ENCODE results near the gene C1orf116. TPM values are rescaled to one million over a fixed set of nuclear protein-coding genes. Genes with fewer than 3 reads are reported as not detected.

C1orf116 gene
- total and polyA plus RNA-seq, 10 of the 15 experiments (the other 5 are each of a cell fraction or from before 2014, with no cell fraction given): 0.01 to 0.08 TPM; not detected in 8

GRCh38 chr1:207022996-207023679 lies 9.4 kb downstream of the C1orf116 start:
- H3K9ac ChIP-seq (ENCODE audit: control insufficient read depth, insufficient read depth, low read length): no peak overlapping the region
- ChIA-PET CTCF (interaction anchor here (0.6 to 1.0 kb wide), 3 partner anchors 17 to 478 kb away, joined by 3 to 4 read pairs (median 3); no protein-coding TSS in a partner anchor), POLR2A (no interaction called here), RAD21 (ENCODE audit: unreplicated experiment) (no interaction called here), SMC1A (ENCODE audit: uncharacterized antibody, unreplicated experiment) (interaction anchor here (1.0 to 1.1 kb wide), 2 partner anchors 11 to 127 kb away, joined by 3 read pairs; no protein-coding TSS in a partner anchor)
- no TSS peak for BruUV-seq (replicated peaks)
- no peak overlapping the region for H3K4me3 ChIP-seq
- H3K36me3 ChIP-seq (ENCODE audit: control insufficient read depth in 2 of 2, insufficient read depth in 2 of 2, low read length in 1 of 2): no peaks in the 10 kb centered on the region
- H3K4me1 ChIP-seq (ENCODE audit: control insufficient read depth, insufficient read depth, low read length): no peaks in the 10 kb centered on the region
- no peaks in the 10 kb centered on the region for H3K79me2 ChIP-seq (ENCODE audit: control insufficient read depth, insufficient read depth, low read length)
- H3K27ac ChIP-seq (ENCODE audit: control insufficient read depth, insufficient read depth): no peak overlapping the region
- H3K9me3 ChIP-seq (replicated peaks; ENCODE audit: control insufficient read depth, insufficient read depth, low read length): no peaks in the 10 kb centered on the region
- FAIRE-seq (no peak), DNase-seq (ENCODE audit: low read depth, low spot score) (no peak), ATAC-seq (no peak)
- intact Hi-C loops (cut with micrococcal nuclease; ENCODE audit: unreplicated experiment): no loop called here
- H4K20me1 ChIP-seq (ENCODE audit: control insufficient read depth, insufficient read depth): no peaks in the 10 kb centered on the region
- TF ChIP-seq CHD1 (IDR thresholded peaks at IDR 0.05; ENCODE audit: low read depth, low read length) (no peak), IKZF1 (conservative IDR thresholded peaks at IDR 0.05) (no peak), RELA (IDR thresholded peaks at IDR 0.05; ENCODE audit: borderline replicate concordance, partially characterized antibody) (no peak), SMC3 (IDR thresholded peaks at IDR 0.05; ENCODE audit: borderline replicate concordance, low read length) (no peak), ASH2L (IDR thresholded peaks at IDR 0.05; ENCODE audit: borderline replicate concordance, low read depth) (no peak), KLF5 (IDR thresholded peaks at IDR 0.05; ENCODE audit: partially characterized antibody) (no peak), ZNF217 (IDR thresholded peaks at IDR 0.05) (no peak), IRF4 (IDR thresholded peaks at IDR 0.05; ENCODE audit: low read depth, low read length) (no peak), MXI1 (IDR thresholded peaks at IDR 0.05; ENCODE audit: low read depth, low read length) (no peak), SRF (IDR thresholded peaks at IDR 0.05; ENCODE audit: low read depth in 2 of 2, low read length in 2 of 2) (no peak), ZBED1 (IDR thresholded peaks at IDR 0.05; ENCODE audit: borderline replicate concordance) (no peak), TCF3 (IDR thresholded peaks at IDR 0.05; ENCODE audit: borderline replicate concordance, insufficient read depth, low read depth, low read length) (no peak)
- 44% methylated on average over 8 of the region's 8 CpGs for WGBS (ENCODE audit: insufficient coverage, insufficient replicate concordance, low lambda C conversion rate, missing lambda C conversion rate)
- no peak overlapping the region for H2AFZ ChIP-seq (ENCODE audit: control insufficient read depth, low read depth, low read length)
- in situ Hi-C loops (cut with MboI): no loop called here
- no peak overlapping the region for H3K4me2 ChIP-seq (ENCODE audit: control insufficient read depth, insufficient read depth)
- H3K27me3 ChIP-seq (replicated peaks in 1 of 2; ENCODE audit: control insufficient read depth in 2 of 2, insufficient read depth in 2 of 2, low read length in 1 of 2): peaks cover 0 to 8% of the 10 kb centered on the region in 2 experiments
